Gastrocnemius medialis (tissue), 4 donors: ENCODE data around the gene BIRC2.

Source experiments
- POLR2A ChIP-seq, 2 donors: fragments of 450-650 bp; IDR thresholded peaks; one replicate each; pipeline ENCODE4 v1.6.1; 2017; ENCODE audit warnings: antibody characterized with exemption in 2 of 2, mild to moderate bottlenecking in 2 of 2, moderate library complexity in 2 of 2
- TF ChIP-seq, protein P1 (sequence below), 5 experiments: fragments of 450-650 bp in 3 of 5; fragments of 200-600 bp in 2 of 5; sonication (generic) in 2 of 5; IDR thresholded peaks in 4 of 5; conservative IDR thresholded peaks in 1 of 5; 1 replicate in 4 of 5; 2 replicates in 1 of 5; pipeline ENCODE4 v1.5.1; 2016 to 2019; ENCODE audit warnings: antibody characterized with exemption in 5 of 5, mild to moderate bottlenecking in 3 of 5, moderate library complexity in 3 of 5

GRCh38 chr11:102314784-102315183 lies 32.2 kb upstream of the BIRC2 start:
- no peak for TF ChIP-seq POLR2A (IDR thresholded peaks at IDR 0.05)
- TF ChIP-seq, protein P1, sequence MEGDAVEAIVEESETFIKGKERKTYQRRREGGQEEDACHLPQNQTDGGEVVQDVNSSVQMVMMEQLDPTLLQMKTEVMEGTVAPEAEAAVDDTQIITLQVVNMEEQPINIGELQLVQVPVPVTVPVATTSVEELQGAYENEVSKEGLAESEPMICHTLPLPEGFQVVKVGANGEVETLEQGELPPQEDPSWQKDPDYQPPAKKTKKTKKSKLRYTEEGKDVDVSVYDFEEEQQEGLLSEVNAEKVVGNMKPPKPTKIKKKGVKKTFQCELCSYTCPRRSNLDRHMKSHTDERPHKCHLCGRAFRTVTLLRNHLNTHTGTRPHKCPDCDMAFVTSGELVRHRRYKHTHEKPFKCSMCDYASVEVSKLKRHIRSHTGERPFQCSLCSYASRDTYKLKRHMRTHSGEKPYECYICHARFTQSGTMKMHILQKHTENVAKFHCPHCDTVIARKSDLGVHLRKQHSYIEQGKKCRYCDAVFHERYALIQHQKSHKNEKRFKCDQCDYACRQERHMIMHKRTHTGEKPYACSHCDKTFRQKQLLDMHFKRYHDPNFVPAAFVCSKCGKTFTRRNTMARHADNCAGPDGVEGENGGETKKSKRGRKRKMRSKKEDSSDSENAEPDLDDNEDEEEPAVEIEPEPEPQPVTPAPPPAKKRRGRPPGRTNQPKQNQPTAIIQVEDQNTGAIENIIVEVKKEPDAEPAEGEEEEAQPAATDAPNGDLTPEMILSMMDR (IDR thresholded peaks at IDR 0.05 in 4 of 5, conservative IDR thresholded peaks at IDR 0.05 in 1 of 5), result no peak
